ENCODE measurements around the gene CDH16. TPM values are rescaled to one million over a fixed set of nuclear protein-coding genes. Genes with fewer than 3 reads are reported as not detected.

CDH16 gene
- total RNA-seq, 1 donor from 2014 or later: 0.25 TPM

- no peak overlapping the region for H3K4me3 ChIP-seq
- H3K36me3 ChIP-seq: no peaks in the 10 kb centered on the region
- H3K9me3 ChIP-seq: no peaks in the 10 kb centered on the region
- TF ChIP-seq POLR2AphosphoS5 (IDR thresholded peaks at IDR 0.05; ENCODE audit: insufficient read depth in 1 of 2, low read depth in 1 of 2) (no peak), POLR2A (IDR thresholded peaks at IDR 0.05) (no peak), CTCF (IDR thresholded peaks at IDR 0.05) (no peak)
- H3K4me1 ChIP-seq: peaks cover 8% of the 10 kb centered on the region
- intact Hi-C loops (cut with DNase I): loop anchor here (10.0 kb wide), 1 partner anchor 469 kb away; no protein-coding TSS in a partner anchor
- no peaks in the 10 kb centered on the region for H3K27me3 ChIP-seq
- no peak for DNase-seq (ENCODE audit: extremely low spot score in 2 of 2)
- H3K27ac ChIP-seq: peak overlapping the region; percentile 24
Measured at GRCh38 chr16:66874079-66874775, 44.5 kb downstream of the CDH16 start.

- Histone ChIP-seq H3K27me3 (no peaks in the 10 kb centered on the region), H3K27ac (peak overlapping the region; percentile 76), H3K4me1 (peaks cover 8% of the 10 kb centered on the region), H3K4me3 (peak overlapping the region in 1 of 2 donors; percentile 31), H3K36me3 (no peaks in the 10 kb centered on the region), H3K9me3 (no peaks in the 10 kb centered on the region)
- DNase-seq (ENCODE audit: extremely low spot score in 2 of 2): no peak
- intact Hi-C loops (cut with DNase I): loop anchor here (10.0 kb wide), 1 partner anchor 469 kb away; no protein-coding TSS in a partner anchor
- TF ChIP-seq CTCF (IDR thresholded peaks at IDR 0.05): no peak
- no peak for TF ChIP-seq POLR2AphosphoS5 (IDR thresholded peaks at IDR 0.05; ENCODE audit: insufficient read depth in 1 of 2, low read depth in 1 of 2)
- no peak for TF ChIP-seq POLR2A (IDR thresholded peaks at IDR 0.05)
Measured at GRCh38 chr16:66873685-66874055, 45.0 kb downstream of the CDH16 start.

- Histone ChIP-seq H3K36me3 (no peaks in the 10 kb centered on the region), H3K9me3 (no peaks in the 10 kb centered on the region), H3K4me3 (peak overlapping the region; percentile 31 to 40), H3K27ac (peak overlapping the region; percentile 76), H3K4me1 (peaks cover 8% of the 10 kb centered on the region), H3K27me3 (no peaks in the 10 kb centered on the region)
- peak; percentile 16 to 65 for TF ChIP-seq POLR2AphosphoS5 (IDR thresholded peaks at IDR 0.05; ENCODE audit: insufficient read depth in 1 of 2, low read depth in 1 of 2)
- TF ChIP-seq POLR2A (IDR thresholded peaks at IDR 0.05): no peak
- TF ChIP-seq CTCF (IDR thresholded peaks at IDR 0.05): peak; percentile 62 to 93 (median 84)
- intact Hi-C loops (cut with DNase I): loop anchor here (10.0 kb wide), 1 partner anchor 468 kb away; no protein-coding TSS in a partner anchor
- no peak for DNase-seq (ENCODE audit: extremely low spot score in 2 of 2)
Measured at GRCh38 chr16:66872943-66873684, 45.6 kb downstream of the CDH16 start.

GRCh38 chr16:66872559-66872942 is 46.1 kb downstream of the CDH16 start:
- Histone ChIP-seq H3K4me3 (peak overlapping the region; percentile 31 to 40), H3K27ac (peak overlapping the region; percentile 76)

More at GRCh38 chr16:66872559-66872942, 46.1 kb downstream of the CDH16 start:
- intact Hi-C loops (cut with DNase I): loop anchor here (10.0 kb wide), 1 partner anchor 468 kb away; no protein-coding TSS in a partner anchor
- DNase-seq (ENCODE audit: extremely low spot score in 2 of 2): no peak
- Histone ChIP-seq H3K36me3 (no peaks in the 10 kb centered on the region), H3K27me3 (no peaks in the 10 kb centered on the region), H3K9me3 (no peaks in the 10 kb centered on the region), H3K4me1 (peaks cover 8% of the 10 kb centered on the region)
- TF ChIP-seq CTCF (IDR thresholded peaks at IDR 0.05) (no peak), POLR2AphosphoS5 (IDR thresholded peaks at IDR 0.05; ENCODE audit: insufficient read depth in 1 of 2, low read depth in 1 of 2) (no peak), POLR2A (IDR thresholded peaks at IDR 0.05) (no peak)

Measured in vagina (tissue), 2 donors.